ENCODE data around the gene IL31RA.
A peak's percentile ranks its signal among the peaks of the same experiment; 100 is the strongest.
"Not testable (repeated sequence)": the region's sequence is repeated elsewhere in the genome, so short reads cannot be mapped to it uniquely, and the experiment has no call there.

Gene IL31RA

GRCh38 chr5:55924744-55925143 lies 73.6 kb downstream of the IL31RA start:
- no peak for DNase-seq (ENCODE audit: low read depth in 2 of 2, low spot score in 1 of 2)

GRCh38 chr5:55925181-55925580 lies 74.0 kb downstream of the IL31RA start:
- DNase-seq (ENCODE audit: low read depth in 2 of 2, low spot score in 1 of 2): no peak

- no peak for DNase-seq (ENCODE audit: low read depth in 2 of 2, low spot score in 1 of 2)
Observed at GRCh38 chr5:55925712-55926111, 74.6 kb downstream of the IL31RA start.

DNA sequence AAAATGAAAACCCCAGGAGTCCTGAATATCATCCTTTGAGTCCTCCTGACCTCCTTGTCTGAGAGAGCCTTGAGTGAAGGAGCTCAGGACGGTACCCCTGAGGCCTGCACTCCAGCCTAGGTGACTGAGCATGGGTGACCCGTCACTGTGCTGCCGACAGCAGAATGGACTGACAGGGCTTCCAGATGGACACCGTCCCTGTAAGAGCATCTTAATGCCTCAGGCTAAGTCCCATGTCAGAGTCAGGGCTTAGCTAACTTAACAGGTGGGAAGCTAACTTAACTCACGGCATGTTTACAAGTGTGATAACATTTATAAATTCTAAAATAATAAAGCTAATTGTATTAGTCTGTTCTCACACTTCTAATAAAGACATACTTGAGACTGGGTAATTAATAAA lies 75.3 kb downstream of the IL31RA start:
- no peak for DNase-seq (ENCODE audit: low read depth in 2 of 2, low spot score in 1 of 2)

- no peak for DNase-seq (ENCODE audit: low read depth in 2 of 2, low spot score in 1 of 2)
Observed at GRCh38 chr5:55927861-55928655, 76.9 kb downstream of the IL31RA start.

- no peak for DNase-seq (ENCODE audit: low read depth in 2 of 2, low spot score in 1 of 2)
Observed at GRCh38 chr5:55929020-55929799, 78.1 kb downstream of the IL31RA start.

GRCh38 chr5:55932700-55933099 lies 81.5 kb downstream of the IL31RA start:
- DNase-seq (ENCODE audit: low read depth in 2 of 2, low spot score in 1 of 2): no peak

GRCh38 chr5:55933377-55934114 lies 82.4 kb downstream of the IL31RA start:
- DNase-seq (ENCODE audit: low read depth in 2 of 2, low spot score in 1 of 2): no peak

DNA sequence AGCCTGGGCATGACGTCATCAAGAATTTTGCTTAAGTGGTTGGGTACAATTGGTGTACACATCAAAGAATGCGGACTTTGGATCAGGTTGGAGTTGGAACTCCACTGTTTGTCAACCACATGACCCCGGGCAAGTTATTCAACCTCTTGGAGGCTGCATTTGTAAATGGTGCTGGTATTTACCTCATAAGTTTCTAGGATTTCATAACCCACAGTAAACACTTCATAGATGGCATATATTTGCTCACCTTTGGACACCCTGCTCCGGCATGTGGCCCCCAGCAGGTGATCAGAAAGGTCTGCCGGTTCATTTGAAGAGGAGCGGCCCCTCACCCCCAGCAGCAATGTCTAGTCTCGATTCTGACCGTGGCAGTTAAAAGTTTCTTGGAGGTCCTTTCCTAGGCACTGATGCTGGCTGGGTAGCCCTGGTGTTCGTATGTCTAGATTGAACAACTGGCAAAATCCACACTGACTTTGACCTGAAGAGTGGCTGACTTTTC lies 83.0 kb downstream of the IL31RA start:
- no peak for DNase-seq (ENCODE audit: low read depth in 2 of 2, low spot score in 1 of 2)

DNA sequence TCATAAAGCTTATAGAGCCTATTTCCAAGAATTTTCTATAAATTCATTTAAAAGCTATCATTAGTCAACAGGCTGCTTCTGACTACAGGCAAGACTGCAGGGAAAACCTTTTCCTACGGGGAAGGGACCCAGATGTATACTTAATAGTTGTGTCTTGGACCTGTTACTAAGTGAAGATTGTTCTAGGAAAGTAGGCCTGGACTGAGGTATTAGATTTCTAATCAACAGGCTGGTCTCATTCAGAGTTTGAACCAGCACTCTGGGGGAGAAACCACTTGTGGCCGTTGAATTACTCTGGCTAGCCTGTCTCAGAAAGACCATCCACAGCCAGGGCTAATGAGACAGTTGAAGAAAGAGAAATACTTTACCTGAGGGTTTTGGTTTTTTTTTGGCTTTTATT lies 83.6 kb downstream of the IL31RA start:
- DNase-seq (ENCODE audit: low read depth in 2 of 2, low spot score in 1 of 2): no peak

GRCh38 chr5:55935371-55935770 lies 84.2 kb downstream of the IL31RA start:
- DNase-seq (ENCODE audit: low read depth in 2 of 2, low spot score in 1 of 2): no peak

DNA sequence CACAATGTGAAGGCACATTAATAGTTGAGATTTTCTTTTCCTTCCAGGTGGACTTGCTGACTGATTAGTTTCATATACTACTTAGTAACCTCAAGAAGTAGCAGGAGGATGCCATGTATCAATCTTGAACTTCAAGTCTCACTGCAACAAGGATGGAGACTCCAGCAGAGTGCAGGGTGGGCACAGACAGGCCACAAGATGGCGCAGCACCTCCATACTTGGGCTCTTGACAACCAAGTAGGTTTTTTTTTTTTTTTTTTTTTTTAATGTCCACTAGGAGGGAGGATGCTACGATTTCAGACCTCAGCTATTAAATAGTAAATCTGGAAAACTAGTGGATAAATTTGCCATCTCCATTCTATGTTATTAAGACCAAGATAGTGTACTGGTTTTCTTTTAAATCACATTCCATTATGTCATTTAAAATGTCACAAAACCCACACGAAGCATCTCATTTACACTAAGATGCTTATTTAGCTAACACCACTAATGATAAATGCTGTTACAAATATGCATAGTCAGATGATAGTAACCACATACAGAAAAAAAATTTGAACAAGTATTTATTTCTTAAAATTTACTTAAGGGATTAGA lies 85.0 kb downstream of the IL31RA start:
- peak; percentile 41 to 62 for DNase-seq (ENCODE audit: low read depth in 2 of 2, low spot score in 1 of 2)

- DNase-seq (ENCODE audit: low read depth in 2 of 2, low spot score in 1 of 2): not testable (repeated sequence)
Observed at GRCh38 chr5:55937598-55937997, 86.4 kb downstream of the IL31RA start.

DNA sequence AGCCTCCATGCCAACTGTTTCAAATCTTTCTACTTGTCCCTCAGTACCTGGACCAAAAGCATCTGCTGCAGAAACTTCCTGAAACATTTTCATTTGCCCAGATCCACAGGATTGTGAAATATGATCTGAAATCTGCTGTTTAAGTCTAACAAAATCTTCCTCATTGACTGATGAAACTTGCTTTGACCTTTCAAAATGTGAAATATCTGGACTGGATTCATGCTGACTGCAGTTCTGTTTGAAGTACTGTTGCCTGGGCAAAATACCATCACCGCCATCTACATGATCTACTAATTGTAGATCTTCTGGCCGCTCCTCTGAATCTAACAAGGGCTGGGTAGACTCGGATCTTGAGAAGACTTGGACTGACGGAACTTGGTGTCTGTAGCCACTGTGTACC lies 90.0 kb downstream of the IL31RA start:
- not testable (repeated sequence) for DNase-seq (ENCODE audit: low read depth in 2 of 2, low spot score in 1 of 2)

GRCh38 chr5:55959208-55959607 lies 108.1 kb downstream of the IL31RA start:
- DNase-seq (ENCODE audit: low read depth in 2 of 2, low spot score in 1 of 2): no peak

DNA sequence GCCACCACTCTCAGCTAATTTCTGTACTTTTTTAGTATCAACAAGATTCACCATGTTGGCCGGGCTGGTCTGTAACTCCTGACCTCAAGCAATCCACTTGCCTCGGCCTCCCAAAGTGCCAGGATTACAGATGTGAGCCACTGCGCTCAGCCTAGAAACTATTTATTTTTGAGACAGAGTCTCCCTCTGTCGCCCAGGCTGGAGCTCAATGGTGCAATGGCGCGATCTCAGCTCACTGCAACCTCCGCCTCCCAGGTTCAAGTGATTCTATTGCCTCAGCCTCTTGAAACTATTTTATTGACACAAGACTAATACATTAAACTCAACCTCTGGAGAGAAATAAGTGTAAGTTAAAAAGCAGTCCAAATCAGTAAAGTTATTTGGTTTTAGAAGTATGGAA lies 109.6 kb downstream of the IL31RA start:
- no peak for DNase-seq (ENCODE audit: low read depth in 2 of 2, low spot score in 1 of 2)

GRCh38 chr5:55965525-55965924 lies 114.4 kb downstream of the IL31RA start:
- DNase-seq (ENCODE audit: low read depth in 2 of 2, low spot score in 1 of 2): no peak

GRCh38 chr5:55966284-55966683 lies 115.1 kb downstream of the IL31RA start:
- DNase-seq (ENCODE audit: low read depth in 2 of 2, low spot score in 1 of 2): no peak

- DNase-seq (ENCODE audit: low read depth in 2 of 2, low spot score in 1 of 2): no peak
Observed at GRCh38 chr5:55969956-55970355, 118.8 kb downstream of the IL31RA start.
